ENCODE data around the gene FAM181A.

- TF ChIP-seq, protein P1, sequence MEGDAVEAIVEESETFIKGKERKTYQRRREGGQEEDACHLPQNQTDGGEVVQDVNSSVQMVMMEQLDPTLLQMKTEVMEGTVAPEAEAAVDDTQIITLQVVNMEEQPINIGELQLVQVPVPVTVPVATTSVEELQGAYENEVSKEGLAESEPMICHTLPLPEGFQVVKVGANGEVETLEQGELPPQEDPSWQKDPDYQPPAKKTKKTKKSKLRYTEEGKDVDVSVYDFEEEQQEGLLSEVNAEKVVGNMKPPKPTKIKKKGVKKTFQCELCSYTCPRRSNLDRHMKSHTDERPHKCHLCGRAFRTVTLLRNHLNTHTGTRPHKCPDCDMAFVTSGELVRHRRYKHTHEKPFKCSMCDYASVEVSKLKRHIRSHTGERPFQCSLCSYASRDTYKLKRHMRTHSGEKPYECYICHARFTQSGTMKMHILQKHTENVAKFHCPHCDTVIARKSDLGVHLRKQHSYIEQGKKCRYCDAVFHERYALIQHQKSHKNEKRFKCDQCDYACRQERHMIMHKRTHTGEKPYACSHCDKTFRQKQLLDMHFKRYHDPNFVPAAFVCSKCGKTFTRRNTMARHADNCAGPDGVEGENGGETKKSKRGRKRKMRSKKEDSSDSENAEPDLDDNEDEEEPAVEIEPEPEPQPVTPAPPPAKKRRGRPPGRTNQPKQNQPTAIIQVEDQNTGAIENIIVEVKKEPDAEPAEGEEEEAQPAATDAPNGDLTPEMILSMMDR (IDR thresholded peaks at IDR 0.05; ENCODE audit: poor library complexity, severe bottlenecking): no peak
- TF ChIP-seq POLR2AphosphoS5 (IDR thresholded peaks at IDR 0.05) (no peak), MXI1 (conservative IDR thresholded peaks at IDR 0.05; ENCODE audit: poor library complexity, severe bottlenecking) (peak; percentile 25), RAD21 (conservative IDR thresholded peaks at IDR 0.05) (no peak), EZH2 (IDR thresholded peaks at IDR 0.05; ENCODE audit: borderline replicate concordance, insufficient read depth, low read length, poor library complexity, severe bottlenecking) (no peak), EP300 (conservative IDR thresholded peaks at IDR 0.05; ENCODE audit: poor library complexity, severe bottlenecking) (no peak)
Observed at GRCh38 chr14:93923626-93924025, 3.5 kb upstream of the FAM181A start.
